A673 (cell line): Measurements from ENCODE around the gene RAB11B. TPM values are rescaled to one million over a fixed set of nuclear protein-coding genes. Genes with fewer than 3 reads are reported as not detected.

Experiments
- BruUV-seq: library from RNA; stranded (reverse); fragments of 400-500 nt; replicated peaks from 2 replicates; lab custom pipeline; 2021; lab: Mats Ljungman, UMichigan
- CTCF ChIA-PET: fragments of 300-600 bp; sonication (Branson Sonifier 250); formaldehyde crosslinking; loops from one replicate; lab custom pipeline; 2022; ENCODE audit warnings: antibody characterized with exemption; lab: Charles Lee
- POLR2A ChIA-PET: fragments of 300-600 bp; sonication (Branson Sonifier 250); formaldehyde crosslinking; loops from one replicate; lab custom pipeline; 2022; ENCODE audit warnings: antibody characterized with exemption; ENCODE audit not compliant: low non-redundant PET; lab: Charles Lee
- DNase-seq: peaks from one replicate; pipeline ENCODE4 v3.0.0-alpha.2; 2015; ENCODE audit warnings: low spot score
- H3K27ac ChIP-seq: fragments of 200-600 bp; sonication (generic); 2 replicates; pipeline ENCODE4 v1.5.1; 2016; ENCODE audit warnings: mixed run types, low read depth, mild to moderate bottlenecking, mixed read lengths, antibody characterized with exemption, low read length; ENCODE audit not compliant: poor library complexity, severe bottlenecking
- H3K27me3 ChIP-seq: fragments of 200-600 bp; sonication (generic); replicated peaks from 2 replicates; pipeline ENCODE4 v1.6.1; 2017; ENCODE audit warnings: mixed run types, low read depth, mild to moderate bottlenecking, mixed read lengths, antibody characterized with exemption, low read length; ENCODE audit not compliant: insufficient read depth, poor library complexity
- H3K36me3 ChIP-seq: fragments of 200-600 bp; sonication (generic); 2 replicates; pipeline ENCODE4 v1.6.1; 2016; ENCODE audit warnings: mixed run types, mild to moderate bottlenecking, mixed read lengths, antibody characterized with exemption, low read length; ENCODE audit not compliant: insufficient read depth, poor library complexity, severe bottlenecking
- H3K4me1 ChIP-seq: fragments of 200-600 bp; sonication (generic); 2 replicates; pipeline ENCODE4 v1.6.1; 2017; ENCODE audit warnings: mixed run types, mild to moderate bottlenecking, mixed read lengths, antibody characterized with exemption, low read length; ENCODE audit not compliant: insufficient read depth, poor library complexity, severe bottlenecking
- H3K4me3 ChIP-seq: fragments of 200-600 bp; sonication (generic); 2 replicates; pipeline ENCODE4 v1.5.1; 2016; ENCODE audit warnings: low read depth, mixed run types, mild to moderate bottlenecking, mixed read lengths, low read length; ENCODE audit not compliant: poor library complexity, severe bottlenecking
- H3K9me3 ChIP-seq: fragments of 200-600 bp; sonication (generic); 2 replicates; pipeline ENCODE4 v1.6.1; 2016; ENCODE audit warnings: mixed run types, low read depth, mild to moderate bottlenecking, mixed read lengths, antibody characterized with exemption, low read length; ENCODE audit not compliant: poor library complexity, severe bottlenecking
- EZH2 ChIP-seq: fragments of 200-600 bp; sonication (generic); IDR thresholded peaks from 2 replicates; pipeline ENCODE4 v1.6.1; 2017; ENCODE audit warnings: borderline replicate concordance, low read depth, mild to moderate bottlenecking, mixed read lengths, antibody characterized with exemption, low read length; ENCODE audit not compliant: poor library complexity, severe bottlenecking
- intact Hi-C: fragments of 100-400 bp; cut with micrococcal nuclease; formaldehyde crosslinking; loops from one replicate; pipeline ENCODE4 v1.10.0; 2022; ENCODE audit not compliant: unreplicated experiment
- total RNA-seq: library from RNA; stranded (reverse); gene quantifications from 2 replicates; pipeline ENCODE4 v1.2.3, GENCODE V29; 2021
- TF ChIP-seq, protein P1 (sequence below): fragments of 300-800, 200-600 bp; sonication (generic); conservative IDR thresholded peaks from 2 replicates; pipeline ENCODE4 v1.5.1; 2017; ENCODE audit warnings: low read depth, mild to moderate bottlenecking, antibody characterized with exemption, low read length, moderate library complexity, mixed read lengths

Gene RAB11B
- total RNA-seq, 1 experiment from 2014 or later: 91.4 TPM

DNA sequence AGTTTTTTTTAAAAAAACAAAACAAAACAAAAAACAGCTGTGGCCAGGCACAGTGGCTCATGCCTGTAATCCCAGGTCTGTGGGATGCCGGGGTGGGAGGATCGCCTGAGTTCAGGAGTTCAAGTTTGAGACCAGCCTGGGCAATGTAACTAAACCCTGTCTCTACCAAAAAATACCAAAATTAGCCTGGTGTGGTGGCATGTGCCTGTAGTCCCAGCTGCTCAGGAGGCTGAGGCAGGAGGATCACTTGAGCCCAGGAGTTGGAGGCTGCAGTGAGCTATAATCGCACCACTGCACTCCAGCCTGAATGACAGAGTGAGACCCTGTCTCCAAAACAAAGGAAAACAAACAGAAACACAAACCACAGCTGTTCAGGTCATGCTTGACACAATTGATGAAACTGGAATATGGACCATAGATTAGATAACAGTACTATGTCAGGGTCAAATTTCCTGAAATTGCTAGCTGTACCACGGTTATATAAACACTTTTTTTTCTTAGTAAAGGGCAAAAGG is 33.1 kb upstream of the RAB11B start:
- ChIA-PET POLR2A (no interaction called here), CTCF (no interaction called here)
- Histone ChIP-seq H3K27ac (no peak overlapping the region), H3K36me3 (no peaks in the 10 kb centered on the region), H3K9me3 (no peaks in the 10 kb centered on the region), H3K27me3 (no peaks in the 10 kb centered on the region), H3K4me3 (no peak overlapping the region), H3K4me1 (peaks cover 24% of the 10 kb centered on the region)
- DNase-seq: no peak
- TF ChIP-seq, protein P1, sequence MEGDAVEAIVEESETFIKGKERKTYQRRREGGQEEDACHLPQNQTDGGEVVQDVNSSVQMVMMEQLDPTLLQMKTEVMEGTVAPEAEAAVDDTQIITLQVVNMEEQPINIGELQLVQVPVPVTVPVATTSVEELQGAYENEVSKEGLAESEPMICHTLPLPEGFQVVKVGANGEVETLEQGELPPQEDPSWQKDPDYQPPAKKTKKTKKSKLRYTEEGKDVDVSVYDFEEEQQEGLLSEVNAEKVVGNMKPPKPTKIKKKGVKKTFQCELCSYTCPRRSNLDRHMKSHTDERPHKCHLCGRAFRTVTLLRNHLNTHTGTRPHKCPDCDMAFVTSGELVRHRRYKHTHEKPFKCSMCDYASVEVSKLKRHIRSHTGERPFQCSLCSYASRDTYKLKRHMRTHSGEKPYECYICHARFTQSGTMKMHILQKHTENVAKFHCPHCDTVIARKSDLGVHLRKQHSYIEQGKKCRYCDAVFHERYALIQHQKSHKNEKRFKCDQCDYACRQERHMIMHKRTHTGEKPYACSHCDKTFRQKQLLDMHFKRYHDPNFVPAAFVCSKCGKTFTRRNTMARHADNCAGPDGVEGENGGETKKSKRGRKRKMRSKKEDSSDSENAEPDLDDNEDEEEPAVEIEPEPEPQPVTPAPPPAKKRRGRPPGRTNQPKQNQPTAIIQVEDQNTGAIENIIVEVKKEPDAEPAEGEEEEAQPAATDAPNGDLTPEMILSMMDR: no peak
- no peak for TF ChIP-seq EZH2
- no TSS peak for BruUV-seq
- intact Hi-C loops: loop anchor here (5.0 kb wide), 1 partner anchor 225 kb away; no protein-coding TSS in a partner anchor

DNA sequence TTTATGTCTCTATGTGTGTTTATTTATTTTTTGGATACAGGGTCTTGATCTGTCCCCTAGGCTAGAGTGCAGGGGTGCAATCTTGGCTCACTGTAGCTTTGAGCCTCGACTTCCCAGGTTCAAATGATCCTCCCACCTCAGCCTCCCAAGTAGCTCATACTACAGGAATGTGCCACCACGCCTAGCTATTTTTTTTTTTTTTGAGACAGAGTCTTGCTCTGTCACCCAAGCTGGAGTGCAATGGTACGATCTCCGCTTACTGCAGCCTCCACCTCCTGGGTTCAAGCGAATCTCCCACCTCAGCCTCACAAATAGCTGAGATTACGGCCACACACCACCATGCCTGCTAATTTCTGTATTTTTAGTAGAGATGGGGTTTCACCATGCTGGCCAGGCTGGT is 31.2 kb upstream of the RAB11B start:
- no peak overlapping the region for H3K27ac ChIP-seq
- H3K4me3 ChIP-seq: no peak overlapping the region
- H3K4me1 ChIP-seq: peaks cover 14% of the 10 kb centered on the region
- no peaks in the 10 kb centered on the region for H3K27me3 ChIP-seq
- intact Hi-C loops: loop anchor here (5.0 kb wide), 1 partner anchor 223 kb away; no protein-coding TSS in a partner anchor
- no peak for DNase-seq
- TF ChIP-seq EZH2: no peak
- TF ChIP-seq, protein P1: no peak
- BruUV-seq: no TSS peak
- no peaks in the 10 kb centered on the region for H3K9me3 ChIP-seq
- H3K36me3 ChIP-seq: no peaks in the 10 kb centered on the region
- POLR2A ChIA-PET: no interaction called here
- CTCF ChIA-PET: no interaction called here

DNA sequence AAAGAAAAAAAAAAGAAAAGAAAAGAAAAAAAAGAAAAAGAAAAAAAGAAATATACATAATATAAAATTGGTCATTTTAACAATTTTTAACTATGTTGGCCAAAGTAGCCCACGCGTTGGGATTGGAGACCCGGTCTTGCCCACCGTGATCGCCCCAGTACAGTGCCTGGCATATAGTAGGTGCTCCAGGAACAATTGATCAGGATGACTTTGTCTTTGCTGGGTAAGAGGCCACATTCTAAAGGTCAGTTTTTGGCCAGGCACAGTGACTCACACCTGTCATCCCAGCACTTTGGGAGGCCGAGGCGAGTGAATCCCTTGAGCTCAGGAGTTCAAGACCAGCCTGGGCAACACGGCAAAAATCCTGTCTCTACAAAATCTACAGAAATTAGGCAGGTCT is 30.0 kb upstream of the RAB11B start:
- TF ChIP-seq EZH2: no peak
- TF ChIP-seq, protein P1: no peak
- ChIA-PET CTCF (no interaction called here), POLR2A (no interaction called here)
- BruUV-seq: no TSS peak
- Histone ChIP-seq H3K4me1 (peaks cover 19% of the 10 kb centered on the region), H3K36me3 (no peaks in the 10 kb centered on the region), H3K27me3 (peaks cover 6% of the 10 kb centered on the region), H3K27ac (no peak overlapping the region), H3K9me3 (no peaks in the 10 kb centered on the region), H3K4me3 (no peak overlapping the region)
- no peak for DNase-seq
- intact Hi-C loops: no loop called here
